ENCODE results near the gene LUC7L3.

LUC7L3 gene

GRCh38 chr17:50774225-50774803 is 54.9 kb downstream of the LUC7L3 start:
- Histone ChIP-seq H3K4me3 (no peak overlapping the region), H3K27ac (no peak overlapping the region)

- H3K27ac ChIP-seq, result no peak overlapping the region
- no peak overlapping the region for H3K4me3 ChIP-seq
These were observed 56.5 kb downstream of the LUC7L3 start for GRCh38 chr17:50775926-50776325.

- Histone ChIP-seq H3K27ac (no peak overlapping the region), H3K4me3 (no peak overlapping the region)
These were observed 59.1 kb downstream of the LUC7L3 start for GRCh38 chr17:50778471-50778870.

GRCh38 chr17:50778988-50779387 is 59.6 kb downstream of the LUC7L3 start:
- Histone ChIP-seq H3K27ac (no peak overlapping the region), H3K4me3 (no peak overlapping the region)

GRCh38 chr17:50779747-50780353 is 60.4 kb downstream of the LUC7L3 start:
- no peak overlapping the region for H3K27ac ChIP-seq
- H3K4me3 ChIP-seq, result no peak overlapping the region

GRCh38 chr17:50781167-50781566 is 61.8 kb downstream of the LUC7L3 start:
- H3K4me3 ChIP-seq, result no peak overlapping the region
- H3K27ac ChIP-seq, result no peak overlapping the region

- H3K27ac ChIP-seq, result no peak overlapping the region
- no peak overlapping the region for H3K4me3 ChIP-seq
These were observed 63.8 kb downstream of the LUC7L3 start for GRCh38 chr17:50783193-50783660.

GRCh38 chr17:50783905-50784304 is 64.5 kb downstream of the LUC7L3 start:
- Histone ChIP-seq H3K4me3 (no peak overlapping the region), H3K27ac (peak overlapping the region in 3 of 21 experiments; percentile 42 to 75 (median 67))

- Histone ChIP-seq H3K4me3 (no peak overlapping the region), H3K27ac (peak overlapping the region in 15 of 21 experiments; percentile 8 to 84 (median 61))
These were observed 65.7 kb downstream of the LUC7L3 start for GRCh38 chr17:50785126-50785525.

- peak overlapping the region in 16 of 21 experiments; percentile 0 to 84 (median 58) for H3K27ac ChIP-seq
- no peak overlapping the region for H3K4me3 ChIP-seq
These were observed 66.7 kb downstream of the LUC7L3 start for GRCh38 chr17:50785946-50786570.

- Histone ChIP-seq H3K27ac (peak overlapping the region in 12 of 21 experiments; percentile 7 to 84 (median 62)), H3K4me3 (no peak overlapping the region)
These were observed 67.7 kb downstream of the LUC7L3 start for GRCh38 chr17:50787106-50787505.

GRCh38 chr17:50790618-50791017 is 71.2 kb downstream of the LUC7L3 start:
- no peak overlapping the region for H3K4me3 ChIP-seq
- H3K27ac ChIP-seq, result no peak overlapping the region

GRCh38 chr17:50792132-50792531 is 72.7 kb downstream of the LUC7L3 start:
- Histone ChIP-seq H3K4me3 (no peak overlapping the region), H3K27ac (no peak overlapping the region)

- H3K4me3 ChIP-seq, result no peak overlapping the region
- no peak overlapping the region for H3K27ac ChIP-seq
These were observed 73.6 kb downstream of the LUC7L3 start for GRCh38 chr17:50793007-50793406.

GRCh38 chr17:50794361-50794760 is 75.0 kb downstream of the LUC7L3 start:
- H3K27ac ChIP-seq, result no peak overlapping the region
- no peak overlapping the region for H3K4me3 ChIP-seq

- H3K27ac ChIP-seq, result peak overlapping the region in 7 of 21 experiments; percentile 6 to 74 (median 51)
- no peak overlapping the region for H3K4me3 ChIP-seq
These were observed 77.9 kb downstream of the LUC7L3 start for GRCh38 chr17:50797135-50797810.

GRCh38 chr17:50798424-50799288 is 79.3 kb downstream of the LUC7L3 start:
- Histone ChIP-seq H3K27ac (peak overlapping the region in 20 of 21 experiments; percentile 14 to 85 (median 72)), H3K4me3 (no peak overlapping the region)

- Histone ChIP-seq H3K4me3 (no peak overlapping the region), H3K27ac (peak overlapping the region in 16 of 21 experiments; percentile 12 to 85 (median 66))
These were observed 80.2 kb downstream of the LUC7L3 start for GRCh38 chr17:50799582-50799981.

- H3K4me3 ChIP-seq, result no peak overlapping the region
These were observed 80.8 kb downstream of the LUC7L3 start for GRCh38 chr17:50800196-50800700.

More at GRCh38 chr17:50800196-50800700, 80.8 kb downstream of the LUC7L3 start:
- peak overlapping the region in 10 of 21 experiments; percentile 42 to 85 (median 74) for H3K27ac ChIP-seq
